Bone marrow (tissue), 2 donors: ENCODE data around the gene SULT2B1.
"Not testable (repeated sequence)": the region's sequence is repeated elsewhere in the genome, so short reads cannot be mapped to it uniquely, and the experiment has no call there.

Experiments used
- DNase-seq, 2 donors: peaks; one replicate each; lab custom pipeline; 2025; lab: John Stamatoyannopoulos, UW

SULT2B1 gene

DNA sequence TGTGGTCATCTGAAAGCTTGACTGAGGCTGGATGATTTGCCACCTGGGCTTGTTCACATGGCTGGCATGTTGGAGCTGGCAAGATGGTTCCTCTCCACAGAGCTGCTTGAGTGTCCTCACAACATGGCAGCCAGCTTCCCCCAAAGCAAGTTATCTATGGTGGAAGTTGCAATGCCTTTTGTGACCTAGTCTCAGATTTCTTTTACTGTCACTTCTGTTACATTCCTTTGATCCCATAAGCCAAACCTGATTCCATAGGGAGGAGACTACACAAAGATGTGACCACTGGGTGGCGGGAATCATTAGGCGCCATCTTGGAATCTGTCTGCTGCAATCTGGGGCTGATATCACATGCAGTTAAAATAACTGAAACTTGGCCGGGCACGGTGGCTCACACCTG, 22.8 kb upstream of the SULT2B1 start:
- no peak for DNase-seq

DNA sequence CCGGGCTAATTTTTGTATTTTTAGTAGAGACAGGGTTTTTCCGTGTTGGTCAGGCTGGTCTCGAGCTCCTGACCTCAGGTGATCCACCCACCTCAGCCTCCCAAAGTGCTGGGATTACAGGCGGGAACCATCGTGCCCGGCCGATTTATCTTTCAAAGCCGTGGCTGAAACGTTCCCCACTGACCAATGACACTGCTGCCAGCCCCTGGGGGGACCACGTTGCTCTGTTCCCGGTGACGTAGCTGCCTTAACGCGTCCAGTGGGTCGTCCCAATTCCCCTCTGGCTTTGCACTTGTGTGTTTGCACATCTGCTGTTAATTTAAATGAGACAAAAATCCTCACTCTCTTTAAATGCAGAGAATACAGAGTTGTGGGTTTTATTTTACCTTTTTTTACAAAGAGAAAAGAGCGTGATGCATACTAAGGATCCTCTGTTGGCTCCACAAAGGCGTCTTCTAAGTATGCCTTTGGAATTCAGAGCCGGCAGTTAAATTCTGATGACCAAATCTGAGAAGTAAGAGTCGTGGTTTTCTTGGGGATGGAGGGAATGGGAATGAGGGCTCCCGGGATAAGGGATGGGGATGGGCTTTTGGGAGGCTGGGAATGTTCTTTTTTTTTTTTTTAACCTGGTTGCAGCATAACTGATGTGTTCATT, 21.8 kb upstream of the SULT2B1 start:
- no peak for DNase-seq

DNA sequence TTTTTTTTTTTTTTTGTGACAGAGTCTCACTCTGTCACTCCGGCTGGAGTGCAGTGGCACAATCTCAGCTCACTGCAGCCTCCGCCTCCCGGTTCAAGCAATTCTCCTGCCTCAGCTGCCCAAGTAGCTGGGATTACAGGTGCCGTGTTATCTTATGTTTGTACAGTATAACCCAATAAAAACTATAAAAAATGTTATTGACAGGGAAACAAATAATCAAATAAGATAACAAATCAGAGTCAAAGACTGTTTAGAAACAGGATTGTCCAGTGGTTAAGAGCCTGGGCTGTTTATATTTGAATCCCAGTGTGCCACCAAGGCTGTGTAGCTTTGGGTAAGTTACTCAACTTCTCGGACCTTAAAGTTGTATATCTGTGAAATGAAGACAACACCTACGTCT, 21.2 kb upstream of the SULT2B1 start:
- no peak for DNase-seq

DNA sequence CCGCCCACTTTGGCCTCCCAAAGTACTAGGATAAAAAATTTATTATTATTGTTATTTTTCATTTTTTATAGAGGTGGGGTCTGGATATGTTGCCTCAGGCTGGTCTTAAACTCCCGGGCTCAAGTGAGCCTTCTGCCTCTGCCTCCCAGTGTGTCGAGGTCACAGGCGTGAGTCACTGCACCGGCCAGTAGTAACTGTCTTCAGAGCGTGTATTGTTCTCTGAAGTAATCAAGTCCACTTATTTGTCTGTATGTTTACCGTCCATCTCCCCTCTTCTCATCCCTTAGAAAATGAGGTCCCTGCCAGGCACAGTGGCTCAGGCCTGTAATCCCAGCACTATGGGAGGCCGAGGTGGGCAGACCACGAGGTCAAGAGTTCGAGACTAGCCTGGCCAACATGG, 18.2 kb upstream of the SULT2B1 start:
- DNase-seq: no peak

DNA sequence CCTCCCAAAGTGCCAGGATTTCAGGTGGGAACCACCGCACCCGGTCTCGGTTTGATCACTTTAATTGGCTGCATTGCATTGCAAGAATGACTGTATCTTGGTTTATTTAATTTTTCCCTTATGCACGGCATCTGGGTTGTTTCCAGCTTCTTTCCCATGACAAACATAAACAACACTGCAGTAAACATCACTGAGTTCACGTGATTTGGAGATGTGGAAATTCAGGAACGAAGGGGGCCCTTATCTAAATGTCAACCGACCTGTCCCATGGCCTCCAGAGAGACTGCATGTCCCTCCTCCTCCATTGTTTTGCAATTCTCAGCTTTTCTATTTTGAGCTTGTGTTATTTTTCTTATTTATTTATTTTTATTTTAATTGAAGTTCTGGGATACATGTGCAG, 14.4 kb upstream of the SULT2B1 start:
- no peak for DNase-seq

DNA sequence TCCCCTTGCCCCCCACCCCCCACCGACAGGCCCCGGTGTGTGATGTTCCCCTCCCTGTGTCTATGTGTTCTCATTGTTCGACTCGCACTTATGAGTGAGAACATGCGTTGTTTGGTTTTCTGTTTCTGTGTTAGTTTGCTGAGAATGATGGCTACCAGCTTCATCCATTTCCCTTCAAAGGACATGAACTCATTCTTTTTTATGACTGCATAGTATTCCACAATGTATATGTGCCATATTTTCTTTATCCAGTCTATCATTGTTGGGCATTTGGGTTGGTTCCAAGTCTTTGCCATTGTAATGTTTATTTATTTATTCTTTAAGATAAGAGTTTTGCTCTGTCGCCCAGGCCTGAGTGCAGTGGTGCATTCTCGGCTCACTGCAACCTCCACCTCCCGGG, 13.9 kb upstream of the SULT2B1 start:
- DNase-seq: not testable (repeated sequence)

DNA sequence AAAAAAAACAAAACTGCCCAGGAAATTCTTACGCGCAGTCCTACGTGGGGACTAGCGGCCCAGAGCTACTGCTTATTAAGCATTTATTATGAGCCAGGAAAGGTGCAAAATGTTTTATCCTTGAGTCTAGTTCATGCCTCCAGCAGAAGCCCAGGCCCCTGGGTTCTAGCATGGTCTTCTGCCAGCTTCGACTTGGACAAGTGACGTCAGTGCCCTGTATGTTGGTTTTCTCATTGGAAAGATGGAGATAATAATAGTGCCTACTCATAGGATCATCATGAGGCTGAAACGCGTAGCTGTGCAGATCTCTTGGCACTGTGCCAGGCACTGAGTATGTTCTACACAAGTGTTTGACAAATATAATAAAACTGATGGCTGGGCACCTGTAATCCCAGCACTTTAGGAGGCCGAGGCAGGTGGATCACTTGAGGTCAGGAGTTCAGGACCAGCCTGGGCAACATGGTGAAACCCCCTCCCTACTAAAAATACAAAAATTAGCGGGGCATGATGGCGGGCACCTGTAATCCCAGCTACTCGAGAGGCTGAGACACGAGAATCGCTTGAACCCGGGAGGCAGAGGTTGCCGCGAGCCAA, 12.4 kb upstream of the SULT2B1 start:
- DNase-seq: no peak

DNA sequence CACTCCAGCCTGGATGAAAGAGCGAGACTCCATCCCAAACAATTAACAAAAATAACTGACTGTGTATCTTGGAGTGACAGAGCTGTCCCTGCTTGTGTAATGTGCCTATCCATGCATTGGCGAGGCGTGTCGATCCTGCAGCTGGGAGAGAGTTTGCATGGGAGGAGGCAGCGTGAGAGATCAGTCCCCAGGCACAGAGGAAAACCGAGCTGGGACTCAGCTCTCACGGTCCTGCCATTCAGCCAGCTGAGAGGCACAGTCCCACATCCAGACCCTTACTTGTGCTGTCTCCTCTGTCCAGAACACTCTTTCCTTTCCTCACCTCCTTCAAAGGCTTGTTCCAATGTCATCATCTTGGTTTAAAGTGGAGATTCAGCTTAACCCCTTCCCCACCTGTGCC, 11.9 kb upstream of the SULT2B1 start:
- no peak for DNase-seq

DNA sequence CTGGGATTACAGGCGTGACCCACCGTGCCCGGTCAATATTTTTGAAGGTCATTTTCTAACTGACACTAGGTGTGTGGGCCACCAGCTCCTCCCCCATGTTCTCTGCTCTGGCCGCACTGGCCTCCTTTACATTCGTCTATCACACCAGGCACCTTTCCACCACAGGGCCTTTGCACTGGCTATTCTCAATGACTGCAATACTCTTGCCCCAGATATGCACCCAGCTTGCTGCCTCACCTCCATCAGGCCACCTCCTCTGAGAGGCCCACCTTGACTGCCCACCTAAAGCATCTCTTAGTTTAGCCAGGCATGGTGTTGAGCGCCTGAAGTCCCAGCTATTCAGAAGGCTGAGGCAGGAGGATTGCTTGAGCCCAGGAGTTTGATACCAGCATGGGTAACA, 10.2 kb upstream of the SULT2B1 start:
- DNase-seq: no peak

DNA sequence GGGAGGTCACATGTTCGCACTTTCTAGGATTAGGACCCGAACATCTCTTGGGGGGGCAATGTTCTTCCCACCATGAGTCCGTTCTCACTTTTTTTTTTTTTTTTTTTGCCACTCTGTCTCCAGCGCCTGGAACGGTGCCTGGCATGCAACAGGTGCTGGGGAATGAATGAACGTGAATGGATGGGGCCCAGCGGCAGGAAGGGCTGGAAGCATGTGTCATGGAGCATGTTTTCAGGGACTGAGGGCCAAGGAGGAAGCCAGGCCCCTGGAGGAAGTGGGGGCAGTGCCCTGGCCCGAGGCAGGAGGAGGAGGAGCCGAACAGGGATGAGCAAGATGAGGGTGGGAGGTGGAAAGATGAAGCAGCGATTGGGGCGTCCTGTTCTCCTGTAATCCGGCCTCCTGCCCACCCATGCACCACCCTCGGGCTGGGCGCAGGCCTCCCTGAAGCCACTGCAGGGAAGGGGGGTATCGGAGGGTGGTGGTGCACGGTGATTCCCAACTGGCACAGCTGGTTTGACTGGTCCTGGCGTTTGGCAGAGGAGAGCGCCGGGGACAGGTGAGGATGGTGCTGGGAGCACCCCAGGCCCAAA, 8.8 kb upstream of the SULT2B1 start:
- DNase-seq: no peak

DNA sequence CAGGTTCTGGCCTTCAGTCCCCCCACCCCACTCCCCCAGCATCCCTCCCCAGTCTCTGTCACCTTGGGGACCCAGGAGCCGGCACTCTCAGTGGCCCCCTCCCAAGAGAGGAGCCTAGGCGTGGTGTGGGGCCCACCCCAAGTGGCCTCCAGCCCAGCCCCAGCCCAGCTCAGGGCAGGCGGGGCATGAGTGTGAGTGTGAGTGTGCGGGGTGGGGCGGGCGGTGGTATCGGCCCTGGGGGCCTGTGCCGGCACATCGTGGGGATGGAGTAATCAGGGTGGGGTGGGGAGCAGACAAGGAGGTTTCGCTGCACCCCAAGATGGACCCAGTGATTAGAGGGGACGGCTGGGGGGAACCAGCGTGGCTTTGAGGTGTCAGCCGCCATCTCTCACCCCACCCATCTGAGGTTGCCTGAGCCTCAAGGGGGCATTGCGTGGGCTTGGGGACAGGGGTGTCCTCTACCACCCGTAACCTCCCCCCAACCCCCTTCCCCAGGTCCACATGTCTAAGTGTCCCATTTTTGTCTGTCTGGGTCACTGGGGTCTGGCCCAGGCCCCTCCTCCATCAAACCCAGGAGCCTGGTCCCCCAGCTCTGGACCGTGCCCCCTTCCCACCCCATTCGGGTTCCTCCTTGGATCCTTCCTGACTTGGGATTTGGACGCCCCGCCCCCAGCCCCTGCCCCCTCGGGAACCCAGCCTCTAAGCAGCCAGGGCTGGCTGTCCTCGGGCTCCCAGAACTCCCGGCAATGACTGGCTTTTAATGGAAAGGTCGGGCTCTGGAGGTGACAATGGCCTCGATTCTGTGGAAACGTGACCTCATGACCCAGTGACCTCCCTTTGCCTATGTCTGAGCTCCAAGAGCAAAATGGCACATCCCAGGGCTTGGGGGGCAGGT, 6.9 kb upstream of the SULT2B1 start:
- no peak for DNase-seq

DNA sequence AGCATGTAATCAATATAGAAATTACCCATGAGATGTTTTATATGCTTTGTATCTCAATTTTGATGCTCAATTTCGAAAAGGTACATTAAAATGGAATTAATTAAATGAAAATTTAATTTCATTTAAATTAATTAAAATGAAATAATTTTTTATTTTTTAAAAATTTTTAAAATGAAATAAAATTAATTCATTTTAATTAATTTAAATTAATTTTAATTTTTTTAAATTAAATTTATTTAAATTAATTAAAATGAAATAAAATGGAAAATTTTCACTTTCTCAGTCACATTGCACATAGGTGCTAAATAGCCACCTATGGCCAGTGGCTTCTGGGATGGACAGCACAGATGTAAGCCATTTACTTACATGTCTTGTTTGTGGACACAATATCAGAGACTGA, 4.2 kb upstream of the SULT2B1 start:
- no peak for DNase-seq

DNA sequence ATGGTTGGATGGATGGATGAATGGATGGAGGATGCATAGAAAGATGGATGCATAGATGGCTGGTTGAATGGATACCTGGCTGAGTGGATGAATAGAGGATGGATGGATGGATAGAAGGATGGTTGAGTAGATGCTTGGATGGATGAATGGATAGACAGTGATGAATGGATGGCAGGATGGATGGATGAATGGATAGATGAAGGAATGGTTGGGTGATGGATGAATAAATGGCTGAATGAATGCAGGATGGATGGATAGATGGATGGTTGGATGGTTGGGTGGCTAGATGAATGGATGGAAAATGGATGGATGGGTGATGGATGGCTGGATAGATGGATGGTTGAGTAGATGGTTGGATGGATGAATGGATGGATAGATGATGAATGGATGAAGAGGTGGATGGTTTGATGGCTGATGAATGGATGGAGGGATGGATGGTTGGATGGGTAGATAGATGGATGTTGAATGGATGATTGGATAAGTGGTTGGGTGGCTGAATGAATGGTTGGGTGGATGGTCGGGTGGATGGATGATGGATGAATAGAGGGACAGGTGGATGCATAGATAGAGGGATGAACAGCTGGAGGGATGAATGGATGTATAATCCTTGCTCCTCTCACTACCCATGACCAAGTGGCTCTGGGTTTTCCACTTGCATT, 3.6 kb upstream of the SULT2B1 start:
- DNase-seq: no peak

DNA sequence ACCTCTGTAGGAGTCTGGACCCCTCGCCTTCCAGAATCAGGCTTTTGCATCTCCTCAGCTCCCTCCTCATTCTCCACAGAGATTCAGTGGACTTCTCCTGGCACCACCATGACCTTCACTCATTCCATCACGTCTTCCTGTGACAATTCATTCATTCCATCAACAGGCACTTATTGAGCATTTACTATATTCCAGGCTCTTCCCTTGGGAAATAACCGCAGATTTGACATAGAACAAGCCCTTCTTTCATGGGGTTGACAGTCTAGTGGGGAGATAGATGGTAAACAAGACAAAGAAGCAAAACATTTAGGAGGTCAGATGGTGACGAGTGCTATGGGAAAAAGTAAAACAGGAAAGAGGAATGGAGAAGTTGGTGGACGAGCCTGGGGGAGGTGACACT, 2.6 kb upstream of the SULT2B1 start:
- no peak for DNase-seq

DNA sequence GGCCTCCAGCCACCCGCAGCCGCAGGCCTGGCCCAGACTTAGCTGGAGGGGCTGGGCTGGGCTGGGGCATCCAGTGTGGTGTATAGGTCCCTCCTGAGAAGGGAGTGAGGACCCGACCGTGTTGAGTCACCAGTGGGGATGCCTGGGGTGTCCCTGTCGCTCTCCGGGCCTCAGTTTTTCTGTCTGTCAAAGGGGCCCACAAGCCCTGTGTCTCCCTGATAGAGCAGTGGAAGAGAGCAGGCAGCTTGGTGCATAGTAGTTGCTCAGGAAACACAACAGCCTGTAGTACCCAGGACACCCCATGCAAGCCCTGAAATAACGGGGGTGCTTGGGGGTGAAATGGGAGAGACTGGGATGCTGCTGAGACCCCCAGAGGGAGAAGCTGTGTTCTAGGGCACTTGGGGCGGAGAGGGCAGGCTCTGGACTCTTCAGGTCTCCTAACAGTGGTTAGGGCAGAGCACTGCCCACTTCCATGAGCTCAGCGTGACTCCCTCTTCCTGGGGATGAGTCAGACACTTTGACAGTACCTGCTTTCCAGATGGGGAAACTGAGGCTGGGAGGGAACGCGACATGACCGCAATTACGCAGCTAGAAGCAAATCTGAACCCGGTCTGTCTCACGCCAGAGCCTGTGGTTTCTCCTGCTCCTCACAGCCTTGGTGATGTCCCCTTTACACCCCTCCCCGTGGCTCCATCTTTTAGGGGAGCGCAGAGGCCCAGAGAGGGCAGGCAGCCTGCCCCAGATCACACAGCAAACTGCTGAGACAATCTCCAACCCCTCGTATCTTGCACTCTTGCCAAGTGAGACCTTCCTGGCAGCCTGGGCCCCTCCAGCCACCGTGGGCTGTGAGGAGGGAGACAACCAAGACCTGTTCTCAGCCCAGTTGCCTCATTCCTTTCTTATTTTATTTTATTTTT, 692 bp downstream of the SULT2B1 start:
- no peak for DNase-seq

DNA sequence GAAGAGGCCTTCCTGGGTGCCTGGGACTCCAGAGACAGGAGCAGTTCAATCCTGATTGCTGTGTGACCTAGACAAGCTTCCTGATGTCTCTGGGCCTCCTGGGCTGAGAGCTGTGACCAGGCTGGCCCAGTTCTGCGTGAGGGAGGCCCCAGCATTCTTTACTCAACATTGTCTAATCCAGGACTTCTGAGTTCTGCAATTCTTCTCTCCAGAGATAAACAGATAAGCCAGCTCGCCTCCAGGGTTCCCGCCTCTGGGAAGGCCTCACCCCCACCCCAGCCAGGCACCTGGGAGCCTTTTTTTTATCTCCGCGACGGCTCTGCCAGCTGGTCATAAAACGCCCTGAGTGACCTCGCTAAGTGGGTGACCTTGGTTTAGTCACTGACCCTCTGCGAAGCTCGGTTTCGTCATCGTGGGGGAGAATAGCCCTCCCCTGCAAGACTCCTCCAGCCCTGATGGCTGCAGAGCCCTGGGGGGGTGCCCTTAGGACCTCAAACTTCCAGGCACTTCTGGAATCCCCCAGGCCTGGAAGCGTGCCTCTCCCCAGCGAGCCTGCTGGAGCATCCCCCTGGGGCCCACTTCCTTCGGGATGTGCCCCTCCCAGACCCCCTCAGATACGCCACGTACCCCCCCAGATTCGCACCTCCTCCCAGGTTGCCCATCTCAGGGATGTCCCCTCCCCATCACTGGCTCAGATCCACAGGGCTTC, 1.9 kb downstream of the SULT2B1 start:
- no peak for DNase-seq

DNA sequence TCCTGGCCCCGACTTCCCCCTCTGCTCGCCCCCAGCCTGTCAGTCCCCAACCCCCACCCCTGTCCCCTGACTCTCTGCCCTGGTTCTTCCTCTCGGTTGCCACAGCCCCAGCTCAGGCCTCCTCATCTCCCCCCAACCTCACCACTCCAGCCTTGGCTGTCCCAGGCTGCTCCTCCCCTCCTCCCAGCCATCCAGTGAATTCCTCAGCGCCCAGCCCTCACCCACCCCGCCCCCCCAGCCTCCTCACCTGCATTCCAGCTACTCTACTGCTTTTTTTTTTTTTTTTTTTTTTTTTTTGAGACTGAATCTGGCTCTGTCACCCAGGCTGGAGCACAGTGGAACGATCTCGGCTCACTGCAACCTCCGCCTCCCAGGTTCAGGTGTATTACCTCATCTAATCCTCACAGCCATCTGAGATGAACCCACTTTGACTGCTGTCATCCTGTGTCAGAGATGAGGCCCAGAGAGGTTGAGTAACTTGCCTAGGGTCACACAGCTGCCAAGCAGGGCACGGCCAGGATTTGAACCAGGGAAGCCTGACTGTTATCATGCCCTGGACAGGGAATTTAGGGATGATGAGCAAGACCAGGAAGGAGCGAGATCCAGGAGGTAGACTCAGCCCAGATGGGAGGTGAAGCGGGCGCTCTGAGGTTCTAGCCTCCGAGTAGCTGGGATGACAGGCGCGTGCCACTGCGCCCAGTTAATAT, 2.6 kb downstream of the SULT2B1 start:
- DNase-seq: no peak

DNA sequence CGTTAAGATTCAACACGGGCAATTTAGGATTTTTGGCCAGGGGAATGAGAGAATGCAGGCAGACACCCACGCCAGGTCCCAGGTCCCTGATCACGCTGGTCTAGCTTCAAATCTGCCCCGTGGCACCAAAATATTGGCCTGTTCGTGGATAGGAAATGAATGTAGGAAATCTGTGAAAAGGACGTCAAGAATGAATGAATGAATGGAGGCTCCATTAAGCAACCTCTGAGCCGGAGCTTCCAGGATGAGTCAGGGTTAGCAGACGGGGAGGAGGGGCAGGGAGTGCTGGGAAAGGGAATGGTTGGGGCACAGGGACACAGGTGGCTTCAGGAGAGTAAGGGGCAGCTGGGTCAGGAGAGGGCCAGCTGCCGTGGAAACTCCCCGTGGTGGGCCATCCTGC, 4.2 kb downstream of the SULT2B1 start:
- DNase-seq: no peak

DNA sequence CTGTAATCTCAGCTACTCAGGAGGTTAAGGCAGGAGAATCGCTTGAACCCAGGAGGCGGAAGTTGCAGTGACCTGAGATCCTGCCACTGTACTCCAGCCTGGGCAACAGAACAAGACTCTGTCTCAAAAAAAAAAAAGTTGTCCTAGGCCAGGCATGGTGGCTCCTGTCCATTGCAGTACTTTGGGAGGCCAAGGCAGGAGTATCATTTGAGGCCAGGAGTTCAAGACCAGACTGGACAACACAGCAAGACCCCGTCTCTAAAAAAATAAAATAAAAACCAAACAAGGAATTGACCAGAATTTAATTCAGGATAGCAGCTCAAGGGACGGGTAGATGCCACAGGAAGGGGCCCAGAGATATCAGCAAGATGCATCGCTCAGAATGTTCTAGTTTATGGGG, 4.9 kb downstream of the SULT2B1 start:
- no peak for DNase-seq
